Measurements from ENCODE around the gene SIRT4.
A peak's percentile ranks its signal among the peaks of the same experiment; 100 is the strongest.
"Not testable (repeated sequence)": the region's sequence is repeated elsewhere in the genome, so short reads cannot be mapped to it uniquely, and the experiment has no call there.

The SIRT4 gene, protein sequence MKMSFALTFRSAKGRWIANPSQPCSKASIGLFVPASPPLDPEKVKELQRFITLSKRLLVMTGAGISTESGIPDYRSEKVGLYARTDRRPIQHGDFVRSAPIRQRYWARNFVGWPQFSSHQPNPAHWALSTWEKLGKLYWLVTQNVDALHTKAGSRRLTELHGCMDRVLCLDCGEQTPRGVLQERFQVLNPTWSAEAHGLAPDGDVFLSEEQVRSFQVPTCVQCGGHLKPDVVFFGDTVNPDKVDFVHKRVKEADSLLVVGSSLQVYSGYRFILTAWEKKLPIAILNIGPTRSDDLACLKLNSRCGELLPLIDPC

DNA sequence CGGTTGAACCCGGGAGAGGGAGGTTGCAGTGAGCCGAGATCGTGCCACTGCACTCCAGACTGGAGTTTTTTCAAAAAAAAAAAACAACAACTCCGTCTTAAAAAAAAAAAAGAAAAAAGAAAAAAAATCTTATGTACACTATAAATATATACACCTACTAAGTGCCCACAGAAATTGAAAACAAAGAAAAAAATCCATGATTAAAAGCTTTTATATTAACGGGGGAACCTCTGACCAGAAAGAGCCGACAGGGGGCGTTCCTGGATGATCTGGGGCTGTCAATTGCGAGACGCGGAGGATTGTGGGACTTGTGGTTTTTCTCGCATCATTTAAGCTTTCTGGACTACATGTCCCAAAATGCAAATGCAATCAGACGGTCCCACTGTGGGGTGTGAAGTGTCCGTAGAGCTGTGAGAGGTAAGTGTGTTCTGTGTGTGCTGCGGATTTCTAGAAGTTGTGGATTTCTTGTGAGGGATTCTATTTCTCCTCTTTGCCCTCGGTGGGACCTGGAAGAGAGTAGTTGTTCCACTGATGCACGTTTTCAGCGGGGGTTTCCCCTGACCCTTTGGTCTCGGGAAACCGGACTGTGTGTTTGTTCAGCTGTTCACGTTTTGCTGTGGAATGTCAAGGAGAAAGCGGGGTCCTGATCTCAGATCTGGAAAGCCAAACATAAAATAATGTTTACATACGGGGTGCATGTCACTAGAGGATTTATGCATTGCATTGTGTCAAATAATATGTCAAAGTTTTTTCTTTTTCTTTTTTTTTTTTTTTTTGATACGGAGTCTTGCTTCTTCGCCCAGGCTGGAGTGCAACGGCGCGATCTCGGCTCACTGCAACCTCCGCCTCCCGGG, at the start of gene SIRT4:
TSS of gene SIRT4 (plus strand) at position 360 of the 854 bp plus-strand sequence. CDS start 1,241 bp downstream, outside the sequence.
- DNase-seq (ENCODE audit: low spot score) = peak; percentile 93

GRCh38 chr12:120253313-120253712, 48.8 kb upstream of the SIRT4 start:
- not testable (repeated sequence) for DNase-seq (ENCODE audit: low spot score)

GRCh38 chr12:120254809-120255208, 47.3 kb upstream of the SIRT4 start:
- no peak for DNase-seq (ENCODE audit: low spot score)

GRCh38 chr12:120257041-120257821, 44.9 kb upstream of the SIRT4 start:
- DNase-seq (ENCODE audit: low spot score) = peak; percentile 89

DNA sequence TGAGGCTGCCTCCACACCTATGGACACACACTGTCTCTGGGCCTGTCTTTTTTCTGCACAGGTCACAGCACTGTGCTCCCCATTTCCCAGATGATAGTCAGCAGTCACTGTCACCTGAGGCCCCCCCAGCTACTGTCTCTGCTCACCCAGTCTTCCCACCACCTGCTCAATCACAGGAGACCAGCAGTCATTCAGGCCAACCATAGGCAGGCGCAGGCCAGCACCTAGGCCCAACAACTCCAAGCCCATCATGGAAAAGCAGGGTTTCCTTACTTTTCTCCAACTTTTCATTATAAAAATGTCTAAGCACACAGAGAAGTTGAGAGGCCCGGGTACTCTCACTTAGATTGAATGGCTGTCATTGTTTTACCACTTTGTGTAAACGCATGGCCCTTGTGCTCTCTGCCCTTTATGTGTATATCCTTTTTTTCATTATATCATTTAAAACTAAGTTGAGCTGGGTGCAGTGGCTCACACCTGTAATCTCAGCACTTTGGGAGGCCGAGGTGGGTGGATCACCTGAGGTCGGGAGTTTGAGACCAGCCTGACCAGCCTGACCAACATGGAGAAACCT, 43.7 kb upstream of the SIRT4 start:
- DNase-seq (ENCODE audit: low spot score) = no peak

DNA sequence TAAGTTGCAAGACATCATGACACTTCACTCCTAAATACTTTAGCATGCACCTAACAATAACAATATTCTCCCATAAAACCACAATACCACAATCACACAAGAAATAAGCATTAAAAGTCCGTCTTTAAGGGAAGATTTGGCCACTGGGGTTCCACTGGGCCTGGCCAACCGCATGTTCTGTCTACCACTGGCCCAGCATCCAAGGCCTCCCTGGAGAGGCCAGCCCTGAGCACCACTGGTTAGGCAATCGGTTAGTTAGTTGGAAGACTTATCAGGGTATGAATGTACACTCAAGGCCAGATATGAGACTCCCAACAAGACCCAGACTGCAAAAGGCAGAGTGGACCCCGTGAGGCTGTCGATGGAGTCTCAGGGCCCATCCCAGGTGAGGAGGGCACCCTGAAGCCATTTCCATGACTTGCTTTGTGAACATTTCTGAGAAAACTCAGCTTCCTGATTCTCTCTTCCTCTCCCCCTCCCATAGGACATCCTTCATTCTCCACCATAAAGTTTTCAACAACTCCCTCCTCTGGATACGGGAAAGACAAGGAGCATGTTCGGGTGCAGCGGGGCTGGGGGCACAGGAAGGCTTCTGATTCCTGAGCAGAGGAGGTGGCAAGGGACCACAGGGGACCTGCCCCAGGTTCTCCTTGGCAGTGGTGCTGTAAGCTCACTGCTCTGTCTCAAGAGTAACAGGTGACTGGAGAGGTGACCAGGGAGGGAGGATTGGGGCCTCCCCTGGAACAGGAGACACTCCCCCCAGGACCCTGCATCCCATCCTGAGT, 42.5 kb upstream of the SIRT4 start:
- DNase-seq (ENCODE audit: low spot score) = peak; percentile 56

DNA sequence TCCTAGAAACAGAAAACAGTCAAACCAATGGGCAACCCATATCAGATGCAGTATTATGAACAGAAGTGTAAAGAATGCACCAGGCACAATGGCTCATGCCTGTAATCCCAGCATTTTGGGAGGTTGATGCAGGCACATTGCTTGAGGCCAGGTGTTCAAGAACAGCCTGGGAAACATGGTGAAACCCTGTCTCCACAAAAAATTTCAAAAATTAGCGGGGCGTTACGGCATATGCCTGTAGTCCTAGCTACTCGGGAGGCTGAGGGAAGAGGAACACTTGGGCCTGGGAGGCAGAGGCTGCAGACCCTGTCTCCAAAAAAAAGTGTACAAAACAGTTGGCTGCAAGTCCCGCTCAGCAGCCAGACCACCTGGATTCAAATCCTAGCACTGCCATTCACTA, 41.5 kb upstream of the SIRT4 start:
- no peak for DNase-seq (ENCODE audit: low spot score)

DNA sequence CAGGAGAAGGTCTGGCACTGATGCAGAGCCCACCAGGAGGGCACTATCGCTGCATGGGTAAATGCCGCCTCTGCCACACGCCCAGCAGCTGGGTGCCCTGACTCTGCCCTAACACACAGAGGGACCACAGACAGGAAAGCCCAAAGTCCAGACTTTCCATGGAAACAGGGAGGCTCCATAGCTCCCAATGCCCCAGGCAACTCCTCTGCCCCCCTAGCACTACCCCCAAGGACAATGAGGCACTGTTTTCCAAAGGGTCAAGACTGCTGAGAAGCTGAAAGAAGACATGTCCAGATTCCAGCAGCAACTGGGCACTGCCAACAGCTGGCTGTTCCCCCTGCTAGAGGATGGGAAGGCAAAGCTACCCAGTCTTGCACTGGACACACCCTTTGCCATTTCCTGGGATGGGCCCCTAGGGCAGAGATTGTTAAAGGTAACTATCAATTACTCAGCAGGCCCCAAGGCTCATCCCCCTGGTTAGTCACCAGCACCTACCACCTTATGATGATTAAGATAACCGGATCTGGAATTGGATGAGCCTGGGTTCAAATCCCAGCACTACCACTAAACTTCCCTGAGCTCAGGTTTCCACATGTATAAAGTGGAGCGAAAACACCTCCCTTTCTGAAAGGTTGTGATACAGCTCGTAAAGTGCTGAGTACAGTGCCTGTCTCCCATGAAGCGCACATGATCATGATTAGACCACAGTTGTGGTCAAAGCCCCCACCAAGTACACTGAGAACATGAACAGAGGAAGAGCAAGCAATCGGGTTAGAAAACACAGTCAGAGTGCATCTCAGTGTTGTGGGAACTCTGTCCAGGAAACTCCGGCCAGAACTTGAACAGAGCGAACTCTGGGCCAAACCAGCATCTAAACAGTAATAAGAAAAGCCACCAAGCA, 39.9 kb upstream of the SIRT4 start:
- DNase-seq (ENCODE audit: low spot score) = no peak

GRCh38 chr12:120262852-120263747, 39.0 kb upstream of the SIRT4 start:
- DNase-seq (ENCODE audit: low spot score) = peak; percentile 68

GRCh38 chr12:120263748-120264085, 38.4 kb upstream of the SIRT4 start:
- DNase-seq (ENCODE audit: low spot score) = no peak

DNA sequence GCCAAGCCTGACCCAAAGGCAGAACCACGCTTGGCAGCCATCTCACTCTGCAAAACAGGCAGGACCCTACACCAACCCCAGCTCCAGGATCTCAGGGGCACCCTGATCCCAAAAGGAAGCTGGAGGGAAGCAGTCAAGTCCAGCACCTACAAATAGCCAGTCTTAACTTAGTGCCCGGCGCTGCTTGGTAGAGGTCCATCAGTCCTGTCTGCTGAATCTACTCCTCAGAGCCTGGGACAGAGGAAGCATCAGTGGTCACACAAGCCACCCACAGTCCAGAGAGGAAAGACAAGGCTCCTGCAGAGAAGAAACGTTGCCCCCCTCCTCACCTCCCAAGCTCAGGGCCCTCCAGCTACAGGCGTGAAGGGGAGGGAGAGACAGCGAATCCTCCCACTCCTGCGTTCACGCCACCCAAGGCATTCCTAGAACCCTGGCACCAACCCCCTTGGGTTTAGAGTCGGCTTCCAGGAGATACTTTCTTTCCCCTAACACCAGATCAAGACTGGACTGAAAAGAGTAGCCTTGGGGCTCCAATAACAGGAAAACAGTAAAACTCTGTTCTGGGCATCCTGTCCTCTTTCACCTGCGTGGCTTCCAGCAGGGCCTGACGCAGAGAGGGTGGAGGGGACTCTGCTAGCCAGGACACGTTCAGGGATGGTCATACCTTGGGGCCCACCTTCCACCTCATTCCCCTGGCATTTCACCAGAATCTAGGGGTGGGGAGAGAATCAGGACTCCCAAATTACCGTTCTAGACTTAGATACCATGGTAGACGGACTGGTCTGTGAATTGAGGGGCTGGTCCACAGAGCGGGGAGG, 37.8 kb upstream of the SIRT4 start:
- no peak for DNase-seq (ENCODE audit: low spot score)

DNA sequence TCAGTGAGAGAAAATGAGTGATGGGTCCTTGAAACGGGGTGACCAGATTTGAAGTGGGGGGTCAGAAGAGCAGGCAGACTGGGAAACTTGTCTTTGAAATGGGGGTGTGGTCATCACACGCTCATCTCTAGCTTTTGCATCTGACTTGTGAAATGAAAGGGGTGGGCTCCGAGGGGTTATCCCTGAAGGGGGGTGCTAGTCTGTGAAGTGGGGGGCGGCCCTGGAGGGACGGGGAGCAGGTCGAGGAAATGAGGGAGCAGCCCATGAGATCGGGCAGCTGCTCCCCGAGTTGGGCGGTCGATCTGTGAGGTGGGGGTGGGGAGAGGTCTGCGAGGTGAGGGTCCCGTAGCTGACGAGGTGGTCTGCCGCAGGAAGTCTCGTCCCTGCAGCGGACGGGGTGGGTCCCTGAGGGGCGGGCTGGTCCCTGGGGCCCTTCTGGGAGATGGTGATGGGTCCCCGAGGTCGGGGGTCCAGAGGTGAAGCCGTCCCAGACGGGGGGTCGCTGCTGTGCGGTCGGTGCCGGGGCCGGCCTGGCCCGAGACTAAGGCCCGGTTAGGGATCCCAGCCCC, 37.1 kb upstream of the SIRT4 start:
- no peak for DNase-seq (ENCODE audit: low spot score)

DNA sequence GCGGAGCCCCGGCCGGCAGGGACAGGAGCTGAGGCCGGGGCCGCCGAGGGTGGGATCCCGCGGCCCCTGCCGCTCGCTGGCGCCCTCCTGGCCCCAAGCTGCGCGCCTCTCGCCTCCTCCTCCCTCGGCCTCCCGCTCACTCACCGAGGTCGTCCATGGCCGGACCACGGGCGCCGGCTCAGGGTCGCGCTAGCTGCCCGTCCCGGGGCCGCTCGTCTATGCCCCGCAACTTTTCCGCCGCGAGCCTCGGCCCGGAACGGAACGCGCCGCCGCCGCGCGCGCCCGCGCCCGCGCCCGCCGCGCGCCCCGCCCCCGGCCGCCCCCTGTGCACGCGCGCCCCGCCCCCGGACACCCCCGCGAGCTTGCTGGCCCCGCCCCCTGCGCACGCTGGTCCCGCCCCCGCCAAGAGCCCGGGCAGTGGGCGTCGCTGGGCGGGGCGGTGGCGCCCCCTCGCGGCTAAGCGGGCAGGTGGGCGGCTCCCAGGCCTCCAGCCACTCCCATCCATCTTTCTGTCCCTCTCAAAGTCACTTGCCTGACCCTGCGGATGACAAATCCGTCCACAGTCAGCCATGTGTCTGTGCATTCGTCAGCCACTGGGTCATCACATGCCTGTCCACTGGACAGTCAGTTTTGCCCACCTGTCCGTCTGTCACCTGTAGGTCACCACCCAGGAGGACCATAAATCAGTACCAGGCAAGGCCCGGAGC, 36.5 kb upstream of the SIRT4 start, which contains the start of gene PXN:
TSS of gene PXN (minus strand) at position 258 of the 707 bp plus-strand sequence. CDS start at position 157, 101 bp downstream.
- peak; percentile 99 for DNase-seq (ENCODE audit: low spot score)

DNA sequence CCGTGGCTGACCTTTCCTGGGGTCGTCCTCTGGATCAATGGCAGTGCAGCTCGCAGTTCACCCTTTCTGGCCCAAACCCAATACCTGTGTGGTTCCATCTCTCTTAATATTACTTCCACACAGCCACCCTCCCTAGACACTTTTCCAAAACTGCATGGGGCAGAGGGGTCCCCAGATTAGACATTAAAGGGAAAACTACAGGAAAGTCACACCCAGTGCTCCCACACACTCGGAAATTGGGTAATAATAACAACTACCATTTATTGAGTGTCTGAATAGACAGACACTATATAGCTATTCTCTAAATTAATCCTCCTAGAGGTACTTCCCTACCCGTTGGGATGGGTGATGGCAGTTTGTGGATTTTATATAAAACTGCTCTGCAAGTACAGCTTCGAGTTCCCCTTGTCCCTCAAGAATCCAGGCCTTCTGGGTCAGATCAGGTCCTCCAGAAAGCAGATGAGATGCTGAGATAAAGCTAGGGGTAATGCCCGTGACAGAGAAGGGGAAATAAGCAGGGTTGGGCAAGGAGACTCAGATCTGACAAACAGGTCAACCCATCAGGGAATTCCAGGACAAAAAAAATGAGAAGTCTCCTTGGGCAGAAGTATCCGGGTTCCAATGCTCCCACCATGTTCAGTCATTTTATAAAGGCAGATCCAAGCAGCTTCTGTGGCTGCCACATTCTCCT, 35.8 kb upstream of the SIRT4 start:
- no peak for DNase-seq (ENCODE audit: low spot score)

- DNase-seq (ENCODE audit: low spot score) = no peak
These were observed 34.4 kb upstream of the SIRT4 start for GRCh38 chr12:120267736-120268135.

DNA sequence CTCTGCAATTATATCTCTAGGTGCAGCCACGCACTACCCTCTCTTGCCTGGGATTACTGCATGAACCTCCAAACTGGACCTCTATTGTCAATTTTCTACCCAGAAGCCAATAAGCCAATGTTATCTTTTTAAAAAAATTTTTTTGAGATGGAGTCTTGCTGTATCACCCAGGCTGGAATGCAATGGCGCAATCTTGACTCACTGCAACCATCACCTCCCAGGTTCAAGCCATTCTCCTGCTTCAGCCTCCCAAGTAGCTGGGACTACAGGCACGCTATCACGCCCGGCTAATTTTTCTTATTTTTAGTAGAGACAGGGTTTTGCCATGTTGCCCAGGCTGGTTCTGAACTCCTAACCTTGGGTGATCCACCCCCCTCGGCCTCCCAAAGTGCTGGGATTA, 25.4 kb upstream of the SIRT4 start:
- DNase-seq (ENCODE audit: low spot score) = no peak

All from GM03348 (cell line).